Keratinocyte (primary cell): ENCODE data around the gene TRIM14. TPM values are rescaled to one million over a fixed set of nuclear protein-coding genes. Genes with fewer than 3 reads are reported as not detected.

Experiments used
- DNase-seq: peaks from one replicate; pipeline ENCODE4 v3.0.0-alpha.2; 2011; ENCODE audit warnings: low read depth, missing footprints, low spot score
- FAIRE-seq: peaks from 2 replicates; lab custom pipeline; 2011; peaks lifted over from hg19 to GRCh38; lab: Jason Lieb, UNC
- H2AFZ ChIP-seq: 2 replicates; pipeline ENCODE4 v1.6.0; 2012; ENCODE audit warnings: low read length, control low read depth, inconsistent platforms; ENCODE audit not compliant: control insufficient read depth
- H3K27ac ChIP-seq: 2 replicates; pipeline ENCODE4 v1.5.1; 2011; ENCODE audit warnings: low read length; ENCODE audit not compliant: control insufficient read depth, insufficient read depth
- H3K27me3 ChIP-seq: 3 replicates; pipeline ENCODE4 v1.6.0; 2011; ENCODE audit warnings: low read length; ENCODE audit not compliant: control insufficient read depth, insufficient read depth; ENCODE audit errors: extremely low read depth
- H3K36me3 ChIP-seq, 2 experiments: 2 replicates in 1 of 2; 3 replicates in 1 of 2; pipeline ENCODE4 v1.5.1; 2011; ENCODE audit warnings: low read length in 2 of 2, mild to moderate bottlenecking in 1 of 2; ENCODE audit not compliant: control insufficient read depth in 2 of 2, insufficient read depth in 2 of 2; ENCODE audit errors: extremely low read depth in 1 of 2
- H3K4me1 ChIP-seq: 3 replicates; pipeline ENCODE4 v1.5.1; 2011; ENCODE audit warnings: low read length; ENCODE audit not compliant: control insufficient read depth, insufficient read depth; ENCODE audit errors: extremely low read depth
- H3K4me2 ChIP-seq: 3 replicates; pipeline ENCODE4 v1.6.0; 2011; ENCODE audit warnings: low read depth, low read length; ENCODE audit not compliant: control insufficient read depth, insufficient read depth; ENCODE audit errors: extremely low read depth
- H3K4me3 ChIP-seq, 3 experiments: fragments of 200-600 bp in 1 of 3; sonication (generic) in 1 of 3; 2 replicates in 2 of 3; 3 replicates in 1 of 3; pipeline ENCODE4 v1.5.1; 2011 to 2016; ENCODE audit warnings: low read length in 3 of 3, mild to moderate bottlenecking in 3 of 3, control low read depth in 2 of 3, inconsistent platforms in 1 of 3, low read depth in 1 of 3, mixed read lengths in 1 of 3, mixed run types in 1 of 3, moderate library complexity in 1 of 3; ENCODE audit not compliant: control insufficient read depth in 2 of 3, insufficient read depth in 2 of 3; ENCODE audit errors: extremely low read depth in 1 of 3
- H3K79me2 ChIP-seq: 2 replicates; pipeline ENCODE4 v1.6.0; 2012; ENCODE audit warnings: low read length; ENCODE audit not compliant: control insufficient read depth, insufficient read depth
- H3K9ac ChIP-seq: 3 replicates; pipeline ENCODE4 v1.6.0; 2011; ENCODE audit warnings: low read length; ENCODE audit not compliant: control insufficient read depth, insufficient read depth; ENCODE audit errors: extremely low read depth
- H3K9me1 ChIP-seq: 3 replicates; pipeline ENCODE4 v1.6.0; 2011; ENCODE audit warnings: low read length; ENCODE audit not compliant: control insufficient read depth, insufficient read depth; ENCODE audit errors: extremely low read depth
- H3K9me3 ChIP-seq: 2 replicates; pipeline ENCODE4 v1.5.1; 2012; ENCODE audit warnings: low read depth, low read length; ENCODE audit not compliant: control insufficient read depth
- H4K20me1 ChIP-seq: 3 replicates; pipeline ENCODE4 v1.6.0; 2011; ENCODE audit warnings: low read length; ENCODE audit not compliant: control insufficient read depth, insufficient read depth; ENCODE audit errors: extremely low read depth
- CTCF ChIP-seq, 3 experiments: IDR thresholded peaks in 1 of 3; conservative IDR thresholded peaks in 1 of 3; optimal IDR thresholded peaks in 1 of 3; 2 replicates in 2 of 3; 3 replicates in 1 of 3; pipeline versions ENCODE3 to v1.5.1; 2011; ENCODE audit warnings: low read length in 3 of 3, mild to moderate bottlenecking in 3 of 3, moderate library complexity in 2 of 3, control low read depth in 1 of 3, inconsistent platforms in 1 of 3; ENCODE audit not compliant: insufficient read depth in 2 of 3; ENCODE audit errors: extremely low read depth in 1 of 3
- EZH2 ChIP-seq: IDR thresholded peaks from one replicate; pipeline ENCODE4 v1.6.1; 2012; ENCODE audit warnings: inconsistent platforms, mild to moderate bottlenecking, low read length, moderate library complexity
- dilution Hi-C: fragments of 300-500 bp; cut with MboI; formaldehyde crosslinking; loops from one replicate; pipeline ENCODE4 v1.7.0; 2020; ENCODE audit warnings: low sequenced_read_pairs; ENCODE audit not compliant: extremely low pct_ligation_motif_present
- polyA plus RNA-seq, 5 experiments: library from polyadenylated mRNA; depleted of rRNA in 3 of 5; stranded (reverse) in 3 of 5; stranded (forward) in 1 of 5; unstranded in 1 of 5; fragments of >200 nt; gene quantifications; 1 replicate in 1 of 5; 2 replicates in 3 of 5; 3 replicates in 1 of 5; pipeline versions ENCODE4 v1.2.1 to v1.2.3, GENCODE V29; 2011 to 2012; ENCODE audit warnings: missing spikeins in 2 of 5, low read depth in 1 of 5, low replicate concordance in 1 of 5

The TRIM14 gene
- polyA plus RNA-seq, 1 donor (not counting 4 experiments of a cell fraction or from before 2014, with no cell fraction given), result 22.1 TPM

GRCh38 chr9:98147582-98147981, 28.6 kb upstream of the TRIM14 start:
- Histone ChIP-seq H3K4me1 (peaks cover 40% of the 10 kb centered on the region), H3K9me1 (no peaks in the 10 kb centered on the region), H2AFZ (no peak overlapping the region), H3K27me3 (no peaks in the 10 kb centered on the region), H3K4me3 (no peak overlapping the region), H3K9me3 (no peaks in the 10 kb centered on the region), H3K4me2 (no peak overlapping the region), H3K36me3 (peaks cover 0 to 17% of the 10 kb centered on the region in 2 experiments), H3K9ac (no peak overlapping the region), H4K20me1 (peaks cover 3% of the 10 kb centered on the region), H3K79me2 (peaks cover 6% of the 10 kb centered on the region), H3K27ac (no peak overlapping the region)
- FAIRE-seq (no peak), DNase-seq (no peak)
- TF ChIP-seq CTCF (optimal IDR thresholded peaks at IDR 0.05 in 1 of 3, IDR thresholded peaks at IDR 0.05 in 1 of 3, conservative IDR thresholded peaks at IDR 0.05 in 1 of 3; ENCODE audit: extremely low read depth in 1 of 3, insufficient read depth in 2 of 3, low read length in 3 of 3) (no peak), EZH2 (no peak)
- dilution Hi-C loops, result no loop called here

- peak overlapping the region; percentile 87 for H3K27ac ChIP-seq
- H3K36me3 ChIP-seq, result peaks cover 0 to 13% of the 10 kb centered on the region in 2 experiments
- dilution Hi-C loops, result no loop called here
- H3K9ac ChIP-seq, result peak overlapping the region; percentile 62
- DNase-seq, result peak; percentile 75
- peaks cover 45% of the 10 kb centered on the region for H3K4me1 ChIP-seq
- no peak overlapping the region for H2AFZ ChIP-seq
- H3K4me3 ChIP-seq, result peak overlapping the region in 1 of 3 experiments; percentile 36
- TF ChIP-seq CTCF (optimal IDR thresholded peaks at IDR 0.05 in 1 of 3, IDR thresholded peaks at IDR 0.05 in 1 of 3, conservative IDR thresholded peaks at IDR 0.05 in 1 of 3; ENCODE audit: extremely low read depth in 1 of 3, insufficient read depth in 2 of 3, low read length in 3 of 3) (no peak), EZH2 (no peak)
- H3K9me3 ChIP-seq, result no peaks in the 10 kb centered on the region
- H3K9me1 ChIP-seq, result no peaks in the 10 kb centered on the region
- peaks cover 3% of the 10 kb centered on the region for H4K20me1 ChIP-seq
- peak overlapping the region; percentile 75 for H3K4me2 ChIP-seq
- FAIRE-seq, result peak; percentile 81
- peaks cover 5% of the 10 kb centered on the region for H3K79me2 ChIP-seq
- no peaks in the 10 kb centered on the region for H3K27me3 ChIP-seq
Observed at GRCh38 chr9:98146101-98146991, 27.3 kb upstream of the TRIM14 start.
